Measurements from ENCODE around the gene ZNF785. TPM values are rescaled to one million over a fixed set of nuclear protein-coding genes. Genes with fewer than 3 reads are reported as not detected.

Gene ZNF785
- total and polyA plus RNA-seq, 2 of the 13 experiments (the other 11 are each of a cell fraction or from before 2014, with no cell fraction given) = 0.01 TPM; not detected in 1

DNA sequence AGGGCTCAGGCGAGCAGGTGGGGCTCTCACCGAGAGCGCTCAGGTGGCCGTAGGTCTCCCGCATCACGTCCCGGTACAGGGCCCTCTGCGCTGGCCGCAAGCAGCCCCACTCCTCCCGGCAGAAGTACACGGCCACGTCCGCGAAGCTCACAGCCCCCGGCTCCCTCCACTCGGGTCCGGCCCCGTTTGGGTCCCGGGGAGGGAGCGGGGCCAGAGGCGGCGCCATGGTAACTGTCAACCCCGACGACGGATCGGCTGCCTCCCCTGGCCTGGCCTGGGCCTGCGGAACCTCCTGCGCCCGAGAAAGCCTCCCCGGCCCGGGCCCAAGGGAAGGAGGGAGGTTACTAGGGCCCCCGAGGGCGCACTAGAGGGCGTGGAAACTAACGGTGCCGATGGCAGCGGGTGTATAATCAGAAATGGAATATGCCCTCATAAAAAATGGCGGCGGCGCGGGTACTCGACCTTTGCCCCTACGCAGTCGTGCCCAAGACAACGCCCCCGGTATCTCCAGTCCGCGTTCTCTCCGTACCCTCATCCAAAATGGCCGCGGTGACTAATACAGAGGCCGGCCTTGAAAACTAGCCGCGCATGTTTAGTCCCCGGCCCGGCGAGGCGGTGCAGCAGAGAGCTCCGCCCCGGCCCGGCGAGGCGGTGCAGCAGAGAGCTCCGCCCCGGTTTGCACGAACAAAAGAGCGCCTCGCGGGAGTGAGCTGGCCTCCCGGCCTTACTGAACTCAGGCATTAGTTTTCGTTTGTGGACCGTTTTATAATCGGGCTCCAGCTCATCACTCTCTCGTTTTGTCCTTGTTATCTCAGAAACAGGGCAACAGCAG is 27.3 kb downstream of the ZNF785 start, which contains the start of gene ZNF764 (continued):
- TF ChIP-seq ZBTB20 (CRISPR knock-in tag; IDR thresholded peaks at IDR 0.05; ENCODE audit: borderline replicate concordance, low read depth) = peak; percentile 91; the same call in 1 of the 2 replicates
- TF ChIP-seq IRF2 (CRISPR knock-in tag; IDR thresholded peaks at IDR 0.05) = peak; percentile 44; the same call in 1 of the 2 replicates
- peak; percentile 48; the same call in 1 of the 2 replicates for TF ChIP-seq KDM5A (IDR thresholded peaks at IDR 0.05; ENCODE audit: borderline replicate concordance, low read length)
- TF ChIP-seq ZNF484 (CRISPR knock-in tag; IDR thresholded peaks at IDR 0.05; ENCODE audit: borderline replicate concordance, low read depth) = peak; percentile 52; the same call in 1 of the 2 replicates
- no peak for TF ChIP-seq TEAD2 (CRISPR knock-in tag; IDR thresholded peaks at IDR 0.05)
- TF ChIP-seq, protein P1, sequence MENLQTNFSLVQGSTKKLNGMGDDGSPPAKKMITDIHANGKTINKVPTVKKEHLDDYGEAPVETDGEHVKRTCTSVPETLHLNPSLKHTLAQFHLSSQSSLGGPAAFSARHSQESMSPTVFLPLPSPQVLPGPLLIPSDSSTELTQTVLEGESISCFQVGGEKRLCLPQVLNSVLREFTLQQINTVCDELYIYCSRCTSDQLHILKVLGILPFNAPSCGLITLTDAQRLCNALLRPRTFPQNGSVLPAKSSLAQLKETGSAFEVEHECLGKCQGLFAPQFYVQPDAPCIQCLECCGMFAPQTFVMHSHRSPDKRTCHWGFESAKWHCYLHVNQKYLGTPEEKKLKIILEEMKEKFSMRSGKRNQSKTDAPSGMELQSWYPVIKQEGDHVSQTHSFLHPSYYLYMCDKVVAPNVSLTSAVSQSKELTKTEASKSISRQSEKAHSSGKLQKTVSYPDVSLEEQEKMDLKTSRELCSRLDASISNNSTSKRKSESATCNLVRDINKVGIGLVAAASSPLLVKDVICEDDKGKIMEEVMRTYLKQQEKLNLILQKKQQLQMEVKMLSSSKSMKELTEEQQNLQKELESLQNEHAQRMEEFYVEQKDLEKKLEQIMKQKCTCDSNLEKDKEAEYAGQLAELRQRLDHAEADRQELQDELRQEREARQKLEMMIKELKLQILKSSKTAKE (CRISPR knock-in tag; IDR thresholded peaks at IDR 0.05; ENCODE audit: borderline replicate concordance) = peak; percentile 65; the same call in 1 of the 2 replicates
- peak in 1 of 2 experiments; percentile 38; a peak in 2 of 4 replicates for TF ChIP-seq EP300 (IDR thresholded peaks at IDR 0.05; ENCODE audit: low read depth in 2 of 2, low read length in 2 of 2)
- no peak for TF ChIP-seq EP300 (CRISPR knock-in tag; IDR thresholded peaks at IDR 0.05; ENCODE audit: borderline replicate concordance)
- TF ChIP-seq, protein P2, sequence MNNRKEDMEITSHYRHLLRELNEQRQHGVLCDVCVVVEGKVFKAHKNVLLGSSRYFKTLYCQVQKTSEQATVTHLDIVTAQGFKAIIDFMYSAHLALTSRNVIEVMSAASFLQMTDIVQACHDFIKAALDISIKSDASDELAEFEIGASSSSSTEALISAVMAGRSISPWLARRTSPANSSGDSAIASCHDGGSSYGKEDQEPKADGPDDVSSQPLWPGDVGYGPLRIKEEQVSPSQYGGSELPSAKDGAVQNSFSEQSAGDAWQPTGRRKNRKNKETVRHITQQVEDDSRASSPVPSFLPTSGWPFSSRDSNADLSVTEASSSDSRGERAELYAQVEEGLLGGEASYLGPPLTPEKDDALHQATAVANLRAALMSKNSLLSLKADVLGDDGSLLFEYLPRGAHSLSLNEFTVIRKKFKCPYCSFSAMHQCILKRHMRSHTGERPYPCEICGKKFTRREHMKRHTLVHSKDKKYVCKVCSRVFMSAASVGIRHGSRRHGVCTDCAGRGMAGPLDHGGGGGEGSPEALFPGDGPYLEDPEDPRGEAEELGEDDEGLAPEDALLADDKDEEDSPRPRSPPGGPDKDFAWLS (CRISPR knock-in tag; IDR thresholded peaks at IDR 0.05; ENCODE audit: borderline replicate concordance) = peak; percentile 78; the same call in 1 of the 2 replicates
- no peak for TF ChIP-seq ZNF780A (CRISPR knock-in tag; IDR thresholded peaks at IDR 0.05)
- TF ChIP-seq ZFX (CRISPR knock-in tag; IDR thresholded peaks at IDR 0.05; ENCODE audit: low read depth) = peak; percentile 98
- TF ChIP-seq, protein P3, sequence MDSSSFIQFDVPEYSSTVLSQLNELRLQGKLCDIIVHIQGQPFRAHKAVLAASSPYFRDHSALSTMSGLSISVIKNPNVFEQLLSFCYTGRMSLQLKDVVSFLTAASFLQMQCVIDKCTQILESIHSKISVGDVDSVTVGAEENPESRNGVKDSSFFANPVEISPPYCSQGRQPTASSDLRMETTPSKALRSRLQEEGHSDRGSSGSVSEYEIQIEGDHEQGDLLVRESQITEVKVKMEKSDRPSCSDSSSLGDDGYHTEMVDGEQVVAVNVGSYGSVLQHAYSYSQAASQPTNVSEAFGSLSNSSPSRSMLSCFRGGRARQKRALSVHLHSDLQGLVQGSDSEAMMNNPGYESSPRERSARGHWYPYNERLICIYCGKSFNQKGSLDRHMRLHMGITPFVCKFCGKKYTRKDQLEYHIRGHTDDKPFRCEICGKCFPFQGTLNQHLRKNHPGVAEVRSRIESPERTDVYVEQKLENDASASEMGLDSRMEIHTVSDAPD (CRISPR knock-in tag; IDR thresholded peaks at IDR 0.05) = peak; percentile 87; the same call in 1 of the 2 replicates
- no peak for TF ChIP-seq ZNF296 (CRISPR knock-in tag; conservative IDR thresholded peaks at IDR 0.05)
- TF ChIP-seq RAD21 (CRISPR knock-in tag; IDR thresholded peaks at IDR 0.05) = peak; percentile 47
- peak; percentile 71 for TF ChIP-seq NFRKB (IDR thresholded peaks at IDR 0.05)
- TF ChIP-seq, protein P4, sequence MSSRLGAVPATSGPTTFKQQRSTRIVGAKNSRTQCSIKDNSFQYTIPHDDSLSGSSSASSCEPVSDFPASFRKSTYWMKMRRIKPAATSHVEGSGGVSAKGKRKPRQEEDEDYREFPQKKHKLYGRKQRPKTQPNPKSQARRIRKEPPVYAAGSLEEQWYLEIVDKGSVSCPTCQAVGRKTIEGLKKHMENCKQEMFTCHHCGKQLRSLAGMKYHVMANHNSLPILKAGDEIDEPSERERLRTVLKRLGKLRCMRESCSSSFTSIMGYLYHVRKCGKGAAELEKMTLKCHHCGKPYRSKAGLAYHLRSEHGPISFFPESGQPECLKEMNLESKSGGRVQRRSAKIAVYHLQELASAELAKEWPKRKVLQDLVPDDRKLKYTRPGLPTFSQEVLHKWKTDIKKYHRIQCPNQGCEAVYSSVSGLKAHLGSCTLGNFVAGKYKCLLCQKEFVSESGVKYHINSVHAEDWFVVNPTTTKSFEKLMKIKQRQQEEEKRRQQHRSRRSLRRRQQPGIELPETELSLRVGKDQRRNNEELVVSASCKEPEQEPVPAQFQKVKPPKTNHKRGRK (CRISPR knock-in tag; IDR thresholded peaks at IDR 0.05) = no peak
- peak; percentile 98 for TF ChIP-seq PHF8 (CRISPR knock-in tag; IDR thresholded peaks at IDR 0.05)
- TF ChIP-seq MED13 (CRISPR knock-in tag; IDR thresholded peaks at IDR 0.05) = peak; percentile 62
- TF ChIP-seq CHD2 (IDR thresholded peaks at IDR 0.05; ENCODE audit: low read depth, low read length) = peak; percentile 89
- TF ChIP-seq CENPT (CRISPR knock-in tag; IDR thresholded peaks at IDR 0.05; ENCODE audit: low read depth) = no peak
